DND-41 (cell line): ENCODE measurements around the gene HAUS8.

Experiments used
- CTCF ChIP-seq: IDR thresholded peaks from 2 replicates; pipeline ENCODE4 v1.5.1; 2012; ENCODE audit warnings: borderline replicate concordance, low read length, moderate library complexity, mild to moderate bottlenecking; ENCODE audit not compliant: poor library complexity, severe bottlenecking; ENCODE audit errors: extremely low read depth
- EZH2 ChIP-seq: IDR thresholded peaks from 3 replicates; pipeline ENCODE4 v1.6.1; 2012; ENCODE audit warnings: borderline replicate concordance, low read depth, mild to moderate bottlenecking, moderate library complexity, low read length, inconsistent platforms; ENCODE audit not compliant: severe bottlenecking

DNA sequence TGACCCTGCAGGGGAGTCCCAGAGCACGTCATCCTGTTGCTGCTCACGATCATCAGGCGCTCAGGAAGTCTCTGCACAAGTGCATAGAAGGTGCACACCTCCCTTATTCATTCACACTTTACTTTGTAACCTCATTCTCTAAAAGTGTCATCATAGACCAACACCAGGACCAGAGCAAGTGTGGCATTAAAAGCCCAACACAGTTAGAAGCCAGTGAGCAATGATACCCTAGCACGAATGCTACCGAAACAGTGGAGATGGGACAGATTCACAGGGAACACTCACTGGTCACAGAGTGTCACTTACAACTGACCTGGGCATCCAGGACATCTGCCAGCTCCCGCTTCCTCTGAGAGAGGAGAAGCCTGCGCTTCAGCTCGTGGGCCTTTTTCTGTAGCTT lies 17.0 kb downstream of the HAUS8 start:
- TF ChIP-seq CTCF = no peak
- TF ChIP-seq EZH2 = no peak
